Testis (tissue), 3 donors: ENCODE results near the gene PPM1L. TPM values are rescaled to one million over a fixed set of nuclear protein-coding genes. Genes with fewer than 3 reads are reported as not detected.

Source experiments
- DNase-seq: peaks from one replicate; pipeline ENCODE4 v3.0.0-alpha.2; 2019
- H3K27ac ChIP-seq, 2 donors: fragments of 200-600 bp; sonication (generic); one replicate each; pipeline ENCODE4 v1.5.1; 2019
- H3K27me3 ChIP-seq: fragments of 200-600 bp; sonication (generic); one replicate; pipeline ENCODE4 v1.5.1; 2019
- H3K36me3 ChIP-seq: fragments of 200-600 bp; sonication (generic); one replicate; pipeline ENCODE4 v1.5.1; 2017; ENCODE audit warnings: low read depth; ENCODE audit errors: missing control alignments
- H3K4me1 ChIP-seq: fragments of 200-600 bp; sonication (generic); one replicate; pipeline ENCODE4 v1.5.1; 2019
- H3K4me3 ChIP-seq, 2 donors: fragments of 200-600 bp; sonication (generic); one replicate each; pipeline ENCODE4 v1.5.1; 2017 to 2019
- H3K9me3 ChIP-seq: fragments of 200-600 bp; sonication (generic); one replicate; pipeline ENCODE4 v1.5.1; 2017
- CTCF ChIP-seq, 3 experiments: fragments of 450-650 bp in 2 of 3; fragments of 200-600 bp in 1 of 3; sonication (generic) in 1 of 3; IDR thresholded peaks; one replicate each; pipeline ENCODE4 v1.5.1; 2016 to 2019; ENCODE audit warnings: antibody characterized with exemption in 3 of 3, mild to moderate bottlenecking in 2 of 3, moderate library complexity in 1 of 3
- POLR2A ChIP-seq: fragments of 450-650 bp; IDR thresholded peaks from one replicate; pipeline ENCODE4 v1.6.1; 2017; ENCODE audit warnings: antibody characterized with exemption, mild to moderate bottlenecking, moderate library complexity
- WGBS, 2 donors: methylation state at CpG; one replicate each; pipeline ENCODE4 v1.1.5; 2018; 5-methylcytosine and 5-hydroxymethylcytosine counted together
- intact Hi-C: fragments of 100-400 bp; cut with DNase I; formaldehyde crosslinking; loops from one replicate; pipeline ENCODE4 v1.15.1; 2023; ENCODE audit warnings: low total_unique reads
- polyA plus RNA-seq: library from polyadenylated mRNA; stranded (reverse); fragments of 350-450 nt; fragmentation: Illumina TruSeq; extraction: RNeasy Lipid Tissue Mini Kit (QIAGEN cat#74804); gene quantifications from one replicate; pipeline ENCODE4 v1.2.3, GENCODE V29; 2014; ENCODE audit warnings: low read depth, low replicate concordance; ENCODE audit not compliant: insufficient read depth
- total RNA-seq, 2 donors: library from RNA; depleted of rRNA; stranded (reverse); fragments of >200 nt; gene quantifications; one replicate each; pipeline ENCODE4 v1.2.3, GENCODE V29; 2016

Gene PPM1L
- total and polyA plus RNA-seq, 3 donors from 2014 or later, result 4.4 to 27.7 (median 19.6) TPM

DNA sequence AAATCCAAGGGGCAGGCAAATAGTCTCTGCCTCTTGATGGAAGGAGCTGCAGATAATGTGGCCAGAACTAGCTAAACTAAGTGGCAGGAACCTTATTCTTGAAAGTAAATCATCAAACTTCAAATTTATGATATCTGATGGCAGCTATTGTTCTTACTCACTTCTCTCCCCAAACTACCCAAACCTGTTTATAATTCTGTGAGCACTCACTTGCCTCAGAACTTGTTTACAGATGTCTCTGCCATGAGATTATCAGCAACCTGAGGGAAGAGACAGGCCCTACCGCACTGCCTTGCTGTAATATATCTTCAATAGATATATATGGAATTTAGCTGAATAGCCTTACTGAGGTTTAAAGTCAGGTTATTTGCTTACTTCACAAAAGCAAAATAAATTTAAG lies 351.3 kb downstream of the PPM1L start:
- TF ChIP-seq CTCF (IDR thresholded peaks at IDR 0.05) (no peak), POLR2A (no peak)
- Histone ChIP-seq H3K27ac (no peak overlapping the region), H3K4me1 (peaks cover 4% of the 10 kb centered on the region), H3K27me3 (no peaks in the 10 kb centered on the region), H3K9me3 (no peaks in the 10 kb centered on the region), H3K36me3 (no peaks in the 10 kb centered on the region), H3K4me3 (no peak overlapping the region)
- DNase-seq, result no peak
- intact Hi-C loops, result no loop called here
- WGBS, 2 donors, result 94% methylated on average over 1 of the region's 1 CpG

GRCh38 chr3:161108840-161109239 lies 352.8 kb downstream of the PPM1L start:
- no peak overlapping the region for H3K4me3 ChIP-seq
- no peak for DNase-seq
- 88 to 89% methylated on average over 1 of the region's 1 CpG for WGBS, 2 donors
- no peaks in the 10 kb centered on the region for H3K36me3 ChIP-seq
- TF ChIP-seq CTCF (IDR thresholded peaks at IDR 0.05), result no peak
- no peak for TF ChIP-seq POLR2A
- no peak overlapping the region for H3K27ac ChIP-seq
- intact Hi-C loops, result no loop called here
- H3K27me3 ChIP-seq, result no peaks in the 10 kb centered on the region
- no peaks in the 10 kb centered on the region for H3K9me3 ChIP-seq
- no peaks in the 10 kb centered on the region for H3K4me1 ChIP-seq

- Histone ChIP-seq H3K4me1 (no peaks in the 10 kb centered on the region), H3K4me3 (no peak overlapping the region), H3K36me3 (no peaks in the 10 kb centered on the region), H3K9me3 (no peaks in the 10 kb centered on the region), H3K27ac (no peak overlapping the region), H3K27me3 (no peaks in the 10 kb centered on the region)
- intact Hi-C loops, result no loop called here
- 71% methylated on average over 3 of the region's 3 CpGs for WGBS, 2 donors
- TF ChIP-seq CTCF (IDR thresholded peaks at IDR 0.05) (no peak), POLR2A (no peak)
- DNase-seq, result no peak
Measured at GRCh38 chr3:161117646-161118045, 361.6 kb downstream of the PPM1L start.

DNA sequence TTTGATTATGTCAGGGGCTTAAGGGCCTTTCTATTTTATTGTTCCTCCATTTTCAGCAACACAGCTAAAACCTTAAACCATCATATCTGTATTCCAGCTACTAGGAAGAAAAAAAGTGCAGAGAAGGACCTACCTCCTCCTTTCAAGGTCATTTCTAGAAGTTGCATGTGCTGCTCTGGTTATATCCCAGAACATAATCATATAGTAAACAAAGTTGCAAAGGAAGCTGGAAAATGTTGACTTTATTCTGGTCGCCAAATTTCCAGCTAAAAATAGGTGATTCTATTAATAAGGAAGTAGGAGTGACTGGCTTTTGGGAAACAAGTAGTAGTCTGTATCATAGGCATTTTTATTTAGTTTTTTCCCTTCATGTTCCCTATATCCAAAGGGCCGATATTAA lies 370.5 kb downstream of the PPM1L start:
- H3K27me3 ChIP-seq, result no peaks in the 10 kb centered on the region
- no peak overlapping the region for H3K4me3 ChIP-seq
- no peak overlapping the region for H3K27ac ChIP-seq
- WGBS, 2 donors, result 42 to 50% methylated on average over 2 of the region's 2 CpGs
- H3K4me1 ChIP-seq, result no peaks in the 10 kb centered on the region
- H3K36me3 ChIP-seq, result no peaks in the 10 kb centered on the region
- TF ChIP-seq POLR2A (no peak), CTCF (IDR thresholded peaks at IDR 0.05) (no peak)
- H3K9me3 ChIP-seq, result no peaks in the 10 kb centered on the region
- intact Hi-C loops, result no loop called here
- DNase-seq, result no peak

Other genes starting within 250 kb of the PPM1L start
- 10 to 100 TPM; 33.1 to 35.7 TPM for gene KPNA4, start 190.7 kb upstream of the PPM1L start, total RNA-seq
- gene KPNA4, start 190.7 kb upstream of the PPM1L start, polyA plus RNA-seq, result 39.6 TPM
- under 1 TPM in 1 of 2 donors, not detected in 1; 0.31 TPM for gene ARL14, start 79.1 kb upstream of the PPM1L start, total RNA-seq
- gene ARL14, start 79.1 kb upstream of the PPM1L start, polyA plus RNA-seq, result not detected